CD4-positive, alpha-beta T cell (primary cell): ENCODE data around the gene MEG3. TPM values are rescaled to one million over a fixed set of nuclear protein-coding genes. Genes with fewer than 3 reads are reported as not detected.

Experiments
- ATAC-seq: fragments of 200-7000 bp; cut with Tn5 transposase; one replicate; pipeline ENCODE4 v1.10.0; 2022; ENCODE audit warnings: mild to moderate bottlenecking; ENCODE audit not compliant: poor library complexity
- CTCF ChIA-PET: fragments of 350-600 bp; sonication (Branson Sonifier 250); formaldehyde crosslinking; loops from one replicate; lab custom pipeline; 2021; ENCODE audit warnings: antibody characterized with exemption, inconsistent platforms; lab: Charles Lee
- POLR2A ChIA-PET: fragments of 350-600 bp; sonication (Branson Sonifier 250); formaldehyde crosslinking; loops from one replicate; lab custom pipeline; 2021; ENCODE audit warnings: antibody characterized with exemption, inconsistent platforms; lab: Charles Lee
- DNase-seq, 14 experiments: peaks; one replicate each; pipeline ENCODE4 v3.0.0-alpha.2; 2013 to 2020; ENCODE audit warnings: mixed read lengths in 2 of 14
- H3K27ac ChIP-seq, 2 donors: one replicate each; pipeline versions ENCODE4 v1.5.1 to v1.7.0; 2013; ENCODE audit warnings: low read length in 2 of 2, low read depth in 1 of 2, mild to moderate bottlenecking in 1 of 2
- H3K27me3 ChIP-seq, 2 experiments: 1 replicate in 1 of 2; 2 replicates in 1 of 2; pipeline versions ENCODE4 v1.6.1 to v1.7.0; 2013; ENCODE audit warnings: low read length in 2 of 2, control low read depth in 1 of 2, mild to moderate bottlenecking in 1 of 2, moderate library complexity in 1 of 2; ENCODE audit not compliant: insufficient read depth in 2 of 2, control insufficient read depth in 1 of 2
- H3K36me3 ChIP-seq: one replicate; pipeline ENCODE4 v1.6.1; 2013; ENCODE audit warnings: low read length, control low read depth; ENCODE audit not compliant: insufficient read depth
- H3K4me1 ChIP-seq: one replicate; pipeline ENCODE4 v1.6.1; 2013; ENCODE audit warnings: low read length, control low read depth; ENCODE audit not compliant: insufficient read depth
- H3K4me3 ChIP-seq: one replicate; pipeline ENCODE4 v1.5.1; 2013; ENCODE audit warnings: mild to moderate bottlenecking, low read length, moderate library complexity
- H3K9me3 ChIP-seq, 2 experiments: 1 replicate in 1 of 2; 2 replicates in 1 of 2; pipeline versions ENCODE4 v1.6.1 to v1.7.0; 2013; ENCODE audit warnings: low read length in 2 of 2, mild to moderate bottlenecking in 2 of 2, control low read depth in 1 of 2, moderate library complexity in 1 of 2; ENCODE audit not compliant: control insufficient read depth in 1 of 2, insufficient read depth in 1 of 2
- H3K27ac Mint-ChIP-seq: one replicate; pipeline ENCODE4 v1.8.0; 2020; ENCODE audit warnings: mixed read lengths
- H3K27me3 Mint-ChIP-seq: one replicate; pipeline ENCODE4 v1.8.0; 2021; ENCODE audit warnings: mixed read lengths
- H3K36me3 Mint-ChIP-seq: one replicate; pipeline ENCODE4 v1.8.0; 2021; ENCODE audit warnings: low read depth, mixed read lengths
- H3K4me1 Mint-ChIP-seq: one replicate; pipeline ENCODE4 v1.8.0; 2021; ENCODE audit warnings: low read depth, mixed read lengths
- H3K4me3 Mint-ChIP-seq: one replicate; pipeline ENCODE4 v1.8.0; 2020; ENCODE audit warnings: mild to moderate bottlenecking, mixed read lengths
- H3K9me3 Mint-ChIP-seq: one replicate; pipeline ENCODE4 v1.8.0; 2020; ENCODE audit warnings: mixed read lengths
- intact Hi-C, 2 experiments: fragments of 100-400 bp; cut with DNase I in 1 of 2; cut with micrococcal nuclease in 1 of 2; formaldehyde crosslinking; loops; one replicate each; pipeline versions ENCODE4 v1.15.1 to v1.9.0; 2023 to 2025; cut with DNase I, micrococcal nuclease
- polyA plus RNA-seq, 2 donors: library from polyadenylated mRNA; unstranded; fragments of 120-200 nt; gene quantifications; one replicate each; pipeline ENCODE4 v1.2.1, GENCODE V29; 2013
- total RNA-seq, 174 experiments: library from RNA in 2 of 174; stranded (reverse) in 2 of 174; gene quantifications; one replicate each; pipeline ENCODE4 v1.2.3 and lab custom pipeline; 2021 to 2026
- TF ChIP-seq, protein P1 (sequence below): fragments of 200-600 bp; IDR thresholded peaks from one replicate; pipeline ENCODE4 v1.8.0; 2022; ENCODE audit warnings: antibody characterized with exemption, mild to moderate bottlenecking

The MEG3 gene
- total RNA-seq = not detected
- 0.09 TPM for polyA plus RNA-seq (2013, experiment 1 of 2)
- 81.4 TPM for polyA plus RNA-seq (2013, experiment 2 of 2)
- total RNA-seq (lab: John Stamatoyannopoulos, UW) = 0 to 0.86 (median 0.13) reads per million in 172 experiments

DNA sequence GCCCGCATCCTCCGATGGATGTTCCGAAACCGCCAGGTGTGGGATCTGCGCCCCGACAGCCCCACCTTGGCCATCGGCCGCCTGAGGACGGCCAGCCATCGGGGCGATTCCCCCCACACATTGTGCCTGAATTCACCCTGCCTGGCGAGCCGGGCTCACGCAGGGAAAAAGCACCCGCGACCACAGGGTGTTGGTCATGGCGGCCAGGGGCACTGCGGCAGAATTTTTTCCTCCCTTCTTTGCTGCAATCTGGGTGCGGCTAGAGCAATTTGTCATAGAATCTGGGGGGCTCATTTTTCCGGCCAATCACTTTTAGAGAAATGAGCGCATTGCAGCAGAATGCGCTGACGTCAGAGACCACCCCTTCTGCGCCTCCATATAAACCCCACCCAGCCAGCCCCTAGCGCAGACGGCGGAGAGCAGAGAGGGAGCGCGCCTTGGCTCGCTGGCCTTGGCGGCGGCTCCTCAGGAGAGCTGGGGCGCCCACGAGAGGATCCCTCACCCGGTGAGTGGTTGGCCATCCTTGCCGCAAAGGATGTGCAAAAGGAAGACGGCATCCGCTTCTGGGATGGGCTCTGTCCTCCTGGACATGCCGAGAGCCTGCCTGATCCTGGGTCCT, at the start of gene MEG3:
Gene MEG3 (plus strand): TSS at position 406 of the 619 bp plus-strand sequence.
- no peak within 1 kb of the TSS for H3K4me3 Mint-ChIP-seq

DNA sequence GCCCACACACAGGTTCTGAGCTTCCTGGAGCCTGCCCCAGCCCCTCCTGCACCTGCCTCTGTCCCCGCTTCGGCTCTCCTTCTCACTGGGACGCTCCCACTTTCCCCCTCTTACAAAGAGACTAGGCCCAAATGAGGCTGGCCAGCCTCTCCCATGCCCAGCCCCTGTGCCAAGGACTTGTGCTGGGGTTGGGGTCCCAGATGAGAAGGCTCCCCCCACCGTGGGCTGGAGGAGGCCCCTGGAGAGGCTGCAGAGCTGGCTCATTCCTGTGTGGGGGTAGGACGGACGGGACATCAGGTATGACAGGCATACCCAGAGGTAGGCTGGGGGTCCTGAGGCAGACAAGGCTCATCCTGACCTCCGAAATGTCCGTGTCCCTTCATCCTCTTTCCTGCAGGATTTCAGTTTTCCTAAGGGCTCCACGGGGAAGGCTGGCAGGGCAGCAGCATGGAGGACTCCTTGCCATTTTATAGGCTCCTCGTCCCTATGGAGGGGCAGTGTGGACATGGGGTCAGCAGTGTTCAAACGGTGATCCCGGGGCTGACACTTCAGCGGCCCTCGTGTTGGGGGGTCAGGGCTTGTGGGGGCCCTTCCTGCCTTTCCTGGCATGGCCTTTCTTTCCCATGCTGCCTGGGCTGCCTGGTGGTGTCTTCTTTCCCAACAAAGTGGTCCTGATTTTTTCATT, 49.1 kb upstream of the MEG3 start:
- Mint-ChIP-seq H3K4me1 (no peaks in the 10 kb centered on the region), H3K27ac (no peak overlapping the region)

More for the DNA sequence above, at the start of gene MEG3:
- Mint-ChIP-seq H3K27me3 (peaks cover 70% of the 10 kb centered on the region), H3K4me1 (no peaks in the 10 kb centered on the region), H3K27ac (no peak within 1 kb of the TSS), H3K36me3 (no peaks in the 10 kb centered on the region), H3K9me3 (no peaks in the 10 kb centered on the region)
- no peaks in the 10 kb centered on the region for H3K36me3 ChIP-seq
- ChIA-PET CTCF (no interaction called here), POLR2A (no interaction called here)
- intact Hi-C loops = no loop called here
- H3K4me1 ChIP-seq = no peaks in the 10 kb centered on the region
- peaks cover 15 to 38% of the 10 kb centered on the region in 2 experiments for H3K27me3 ChIP-seq
- H3K4me3 ChIP-seq = no peak within 1 kb of the TSS
- TF ChIP-seq, protein P1, sequence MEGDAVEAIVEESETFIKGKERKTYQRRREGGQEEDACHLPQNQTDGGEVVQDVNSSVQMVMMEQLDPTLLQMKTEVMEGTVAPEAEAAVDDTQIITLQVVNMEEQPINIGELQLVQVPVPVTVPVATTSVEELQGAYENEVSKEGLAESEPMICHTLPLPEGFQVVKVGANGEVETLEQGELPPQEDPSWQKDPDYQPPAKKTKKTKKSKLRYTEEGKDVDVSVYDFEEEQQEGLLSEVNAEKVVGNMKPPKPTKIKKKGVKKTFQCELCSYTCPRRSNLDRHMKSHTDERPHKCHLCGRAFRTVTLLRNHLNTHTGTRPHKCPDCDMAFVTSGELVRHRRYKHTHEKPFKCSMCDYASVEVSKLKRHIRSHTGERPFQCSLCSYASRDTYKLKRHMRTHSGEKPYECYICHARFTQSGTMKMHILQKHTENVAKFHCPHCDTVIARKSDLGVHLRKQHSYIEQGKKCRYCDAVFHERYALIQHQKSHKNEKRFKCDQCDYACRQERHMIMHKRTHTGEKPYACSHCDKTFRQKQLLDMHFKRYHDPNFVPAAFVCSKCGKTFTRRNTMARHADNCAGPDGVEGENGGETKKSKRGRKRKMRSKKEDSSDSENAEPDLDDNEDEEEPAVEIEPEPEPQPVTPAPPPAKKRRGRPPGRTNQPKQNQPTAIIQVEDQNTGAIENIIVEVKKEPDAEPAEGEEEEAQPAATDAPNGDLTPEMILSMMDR = no peak
- no peak for DNase-seq
- H3K27ac ChIP-seq = no peak within 1 kb of the TSS
- no peak for ATAC-seq
- peaks cover 0 to 40% of the 10 kb centered on the region in 2 experiments for H3K9me3 ChIP-seq

DNA sequence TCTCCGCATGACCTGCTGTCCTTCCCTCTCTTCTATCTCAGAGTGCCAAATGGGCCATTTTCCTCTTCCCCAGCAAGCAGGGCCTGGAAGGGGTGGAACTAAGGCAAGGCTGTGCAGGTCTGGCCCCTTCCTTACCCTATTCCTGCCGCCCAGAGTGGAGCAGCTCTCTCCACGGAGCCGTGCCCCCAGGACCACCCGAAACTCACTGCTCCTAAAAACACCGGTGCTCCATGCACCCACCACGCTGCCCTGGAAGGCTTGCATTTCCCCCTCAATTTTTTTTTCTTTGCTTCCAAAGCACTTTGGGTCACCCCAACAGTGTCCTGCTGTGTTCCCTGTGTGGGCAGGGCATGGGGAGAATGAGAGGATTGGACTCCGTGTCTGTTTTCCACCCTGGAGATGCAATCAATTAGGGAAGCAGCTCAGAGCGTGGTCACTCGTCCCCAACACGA, 48.5 kb upstream of the MEG3 start:
- DNase-seq (no peak), ATAC-seq (no peak)
- Mint-ChIP-seq H3K27ac (no peak overlapping the region), H3K36me3 (no peaks in the 10 kb centered on the region), H3K9me3 (no peaks in the 10 kb centered on the region), H3K4me3 (no peak overlapping the region), H3K4me1 (no peaks in the 10 kb centered on the region), H3K27me3 (peaks cover 3% of the 10 kb centered on the region)
- Histone ChIP-seq H3K36me3 (no peaks in the 10 kb centered on the region), H3K4me3 (no peak overlapping the region), H3K4me1 (no peaks in the 10 kb centered on the region), H3K9me3 (no peaks in the 10 kb centered on the region), H3K27ac (no peak overlapping the region), H3K27me3 (no peaks in the 10 kb centered on the region)
- intact Hi-C loops = no loop called here
- ChIA-PET POLR2A (no interaction called here), CTCF (no interaction called here)
- TF ChIP-seq, protein P1 = no peak

More for the DNA sequence above, 49.1 kb upstream of the MEG3 start:
- Mint-ChIP-seq H3K9me3 (no peaks in the 10 kb centered on the region), H3K36me3 (no peaks in the 10 kb centered on the region), H3K4me3 (no peak overlapping the region), H3K27me3 (peaks cover 3% of the 10 kb centered on the region)
- Histone ChIP-seq H3K27me3 (no peaks in the 10 kb centered on the region), H3K4me3 (no peak overlapping the region), H3K4me1 (no peaks in the 10 kb centered on the region), H3K36me3 (no peaks in the 10 kb centered on the region), H3K27ac (no peak overlapping the region), H3K9me3 (no peaks in the 10 kb centered on the region)
- ATAC-seq (no peak), DNase-seq (no peak)
- intact Hi-C loops = no loop called here
- ChIA-PET POLR2A (no interaction called here), CTCF (no interaction called here)
- TF ChIP-seq, protein P1 = no peak
